Activated naive CD8-positive, alpha-beta T cell (primary cell): Measurements from ENCODE around the gene TTC16.

Source experiments
- H3K27ac Mint-ChIP-seq: one replicate; pipeline ENCODE4 v1.8.0; 2021; ENCODE audit warnings: mixed read lengths
- H3K27me3 Mint-ChIP-seq: one replicate; pipeline ENCODE4 v1.8.0; 2021; ENCODE audit warnings: mixed read lengths
- H3K36me3 Mint-ChIP-seq: one replicate; pipeline ENCODE4 v1.8.0; 2021; ENCODE audit warnings: mixed read lengths
- H3K4me1 Mint-ChIP-seq: one replicate; pipeline ENCODE4 v1.8.0; 2021; ENCODE audit warnings: low read depth, mixed read lengths
- H3K4me3 Mint-ChIP-seq: one replicate; pipeline ENCODE4 v1.8.0; 2021; ENCODE audit warnings: mild to moderate bottlenecking, mixed read lengths
- H3K9me3 Mint-ChIP-seq: one replicate; pipeline ENCODE4 v1.8.0; 2021; ENCODE audit warnings: low read depth, mixed read lengths

TTC16 gene, protein sequence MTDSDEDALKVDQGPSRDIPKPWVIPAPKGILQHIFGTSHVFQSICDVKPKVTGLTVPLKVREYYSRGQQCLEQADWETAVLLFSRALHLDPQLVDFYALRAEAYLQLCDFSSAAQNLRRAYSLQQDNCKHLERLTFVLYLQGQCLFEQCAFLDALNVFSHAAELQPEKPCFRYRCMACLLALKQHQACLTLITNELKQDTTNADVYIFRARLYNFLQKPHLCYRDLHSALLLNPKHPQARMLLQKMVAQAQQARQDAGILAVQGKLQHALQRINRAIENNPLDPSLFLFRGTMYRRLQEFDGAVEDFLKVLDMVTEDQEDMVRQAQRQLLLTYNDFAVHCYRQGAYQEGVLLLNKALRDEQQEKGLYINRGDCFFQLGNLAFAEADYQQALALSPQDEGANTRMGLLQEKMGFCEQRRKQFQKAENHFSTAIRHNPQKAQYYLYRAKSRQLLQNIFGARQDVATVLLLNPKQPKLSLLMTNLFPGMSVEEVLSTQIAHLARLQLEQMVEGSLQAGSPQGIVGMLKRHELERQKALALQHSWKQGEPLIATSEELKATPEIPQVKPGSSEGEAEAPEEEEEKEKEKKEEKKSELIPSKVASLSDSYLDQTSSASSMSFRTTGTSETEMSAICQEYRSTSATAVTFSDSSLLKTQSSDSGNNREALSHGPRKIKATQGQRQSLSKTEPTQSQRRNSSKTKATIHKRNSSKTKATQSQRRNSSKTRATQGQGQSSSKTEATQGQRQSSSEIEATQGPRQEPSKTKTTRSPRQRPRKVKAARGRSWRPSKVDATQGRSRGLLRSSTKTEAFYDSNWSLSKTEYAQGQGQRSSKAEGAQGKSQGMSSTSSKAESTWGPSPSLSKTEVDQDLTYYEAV

DNA sequence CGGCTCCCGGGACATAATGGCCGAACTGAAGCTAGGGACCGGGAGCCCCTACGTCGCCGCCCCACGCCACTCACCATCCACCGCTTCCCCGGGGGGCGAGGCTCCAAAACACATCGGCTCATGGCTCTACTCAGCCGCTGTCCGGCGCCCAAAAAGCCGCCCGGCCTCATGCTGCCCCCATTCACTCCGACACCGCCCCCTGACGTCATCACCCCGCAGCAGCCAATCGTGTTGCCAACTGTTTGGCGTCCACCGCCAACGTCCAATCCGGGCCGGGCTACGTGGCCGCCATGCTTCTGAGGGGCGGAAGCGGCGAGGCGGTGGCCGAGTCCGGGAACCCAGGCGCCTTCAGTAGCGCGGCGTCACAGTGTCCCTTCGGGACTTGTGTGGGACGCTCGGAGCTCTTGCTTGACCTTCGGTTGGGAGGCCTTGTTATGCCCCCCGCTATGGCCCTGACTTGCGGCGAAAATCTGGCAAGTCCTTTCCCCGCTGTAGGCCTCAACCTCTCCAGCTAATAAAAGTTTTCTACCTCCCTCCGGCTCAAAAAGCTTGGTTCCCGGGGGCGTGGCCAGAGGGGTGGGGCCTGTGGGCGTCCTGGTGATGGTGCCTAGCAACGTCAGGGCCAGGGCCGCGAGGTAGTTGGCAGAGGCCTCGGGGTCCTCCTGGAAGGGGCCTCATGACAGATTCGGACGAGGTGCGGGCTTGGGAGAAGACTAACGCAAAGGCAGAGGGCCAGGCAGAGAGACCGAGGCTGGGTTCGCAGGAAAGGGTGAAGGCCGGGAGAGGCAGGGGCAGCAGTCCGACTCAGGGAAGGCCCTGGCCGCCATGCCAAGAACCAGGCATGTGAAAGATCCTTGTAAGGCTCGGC is at the start of gene TTC16, which contains the start of gene PTRH1:
TSS of gene TTC16 (plus strand) at position 610 of the 868 bp plus-strand sequence. CDS start at position 677, 67 bp downstream.
TSS of gene PTRH1 (minus strand) at position 194 of the 868 bp plus-strand sequence. CDS start at position 170, 24 bp downstream.
- H3K9me3 Mint-ChIP-seq, result no peaks in the 10 kb centered on the region
- no peaks in the 10 kb centered on the region for H3K27me3 Mint-ChIP-seq
- H3K36me3 Mint-ChIP-seq, result no peaks in the 10 kb centered on the region
- H3K27ac Mint-ChIP-seq, result peak within 1 kb of the TSS; percentile 98
- H3K4me3 Mint-ChIP-seq, result peak within 1 kb of the TSS; percentile 100
- H3K4me1 Mint-ChIP-seq, result peaks cover 42% of the 10 kb centered on the region

DNA sequence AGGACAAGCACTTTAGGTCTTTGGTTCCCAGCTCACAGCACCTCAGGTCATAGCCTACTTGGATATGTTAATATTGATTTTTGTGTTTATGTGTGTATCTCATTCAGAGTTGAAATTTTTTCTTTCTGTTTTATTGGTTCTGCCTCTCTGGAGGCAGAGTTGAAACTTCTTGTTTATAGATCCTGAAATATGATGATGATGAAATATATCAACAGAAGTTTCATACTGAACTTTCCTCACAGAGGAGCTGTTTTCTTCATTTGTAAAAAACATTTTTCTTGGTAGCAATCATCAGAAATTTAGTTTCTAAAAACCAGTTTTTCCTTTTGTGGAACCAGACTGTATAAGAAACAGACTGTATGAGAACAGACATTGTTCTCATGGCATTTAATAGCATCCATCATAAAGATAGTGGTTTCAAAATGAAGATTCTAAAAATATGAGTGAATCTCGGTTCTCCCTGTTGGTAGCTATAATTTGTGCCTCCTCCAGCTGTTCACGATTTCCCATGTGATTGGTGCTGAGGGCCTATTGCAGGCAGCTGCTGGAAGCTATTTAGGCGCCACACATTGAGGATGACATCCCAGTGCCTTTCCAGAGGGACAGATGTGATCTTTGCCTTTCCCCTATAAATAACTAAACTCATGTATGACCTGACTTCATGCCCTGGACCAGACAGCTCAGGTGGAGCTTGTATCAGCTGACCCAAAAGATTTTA is 48.6 kb upstream of the TTC16 start:
- no peaks in the 10 kb centered on the region for H3K4me1 Mint-ChIP-seq

DNA sequence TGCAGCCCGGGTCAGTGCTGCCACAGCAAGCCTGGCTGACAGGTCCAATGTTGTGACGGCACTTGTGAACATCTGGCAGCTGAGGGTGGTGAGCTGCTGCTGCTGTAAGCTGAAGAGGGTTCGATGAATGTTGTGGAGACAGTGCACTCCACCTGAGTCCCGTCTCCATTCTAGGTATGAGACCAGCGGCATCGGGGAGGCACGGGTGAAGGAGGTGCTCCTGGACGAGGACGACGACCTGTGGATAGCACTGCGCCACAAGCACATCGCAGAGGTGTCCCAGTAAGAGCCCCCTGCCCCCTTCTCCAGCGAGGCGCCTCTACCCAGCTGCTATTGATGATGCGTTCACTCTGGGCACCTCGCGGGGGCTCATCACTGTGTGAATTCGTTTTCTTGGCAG is 48.0 kb upstream of the TTC16 start:
- Mint-ChIP-seq H3K27me3 (no peaks in the 10 kb centered on the region), H3K36me3 (peaks cover 7% of the 10 kb centered on the region), H3K4me1 (no peaks in the 10 kb centered on the region), H3K9me3 (no peaks in the 10 kb centered on the region), H3K27ac (peak overlapping the region; percentile 16), H3K4me3 (no peak overlapping the region)

More for the DNA sequence above, 48.6 kb upstream of the TTC16 start:
- Mint-ChIP-seq H3K9me3 (no peaks in the 10 kb centered on the region), H3K27ac (peak overlapping the region; percentile 16), H3K36me3 (peaks cover 10% of the 10 kb centered on the region), H3K27me3 (no peaks in the 10 kb centered on the region), H3K4me3 (no peak overlapping the region)

DNA sequence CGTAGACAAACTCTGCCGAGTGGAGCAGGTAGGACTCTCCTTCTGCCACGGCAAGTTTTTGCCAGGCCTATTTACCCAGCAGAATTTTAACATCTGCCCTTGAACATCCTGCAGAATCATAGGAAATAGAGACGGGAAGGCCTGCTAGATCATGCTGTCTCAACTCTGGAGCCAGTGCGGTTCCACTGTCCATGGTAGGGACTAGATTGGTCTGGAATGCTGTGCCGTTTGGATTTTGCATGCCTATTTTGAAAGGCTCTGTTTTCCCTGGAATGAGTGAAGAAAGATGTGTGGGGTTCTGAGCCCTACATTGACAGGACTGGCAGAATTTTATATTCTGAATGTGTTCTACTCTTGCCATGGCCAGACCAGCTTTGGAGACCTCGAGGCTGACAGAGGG is 42.6 kb upstream of the TTC16 start:
- Mint-ChIP-seq H3K36me3 (peaks cover 8% of the 10 kb centered on the region), H3K4me3 (no peak overlapping the region), H3K27ac (no peak overlapping the region), H3K9me3 (no peaks in the 10 kb centered on the region), H3K4me1 (no peaks in the 10 kb centered on the region), H3K27me3 (no peaks in the 10 kb centered on the region)

DNA sequence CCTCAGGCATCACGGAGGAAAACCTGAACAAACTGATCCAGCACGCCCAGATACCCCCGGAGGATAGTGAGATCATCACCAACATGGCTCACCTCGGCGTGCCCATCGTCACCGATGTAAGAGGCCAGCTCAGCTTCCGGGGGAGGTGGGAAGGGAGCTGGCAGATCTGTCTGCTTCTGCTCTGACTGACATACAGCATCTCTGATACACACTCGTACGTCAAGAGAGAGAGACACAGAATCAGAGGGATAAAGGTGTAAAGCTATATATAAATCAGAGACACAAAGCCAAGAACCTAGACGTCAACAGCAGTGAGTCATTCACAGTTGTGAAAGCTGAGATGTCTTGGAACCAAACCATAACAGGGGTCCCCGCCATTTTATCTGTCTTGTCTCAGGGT is 39.2 kb upstream of the TTC16 start:
- no peak overlapping the region for H3K4me3 Mint-ChIP-seq
- no peaks in the 10 kb centered on the region for H3K27me3 Mint-ChIP-seq
- no peaks in the 10 kb centered on the region for H3K4me1 Mint-ChIP-seq
- H3K36me3 Mint-ChIP-seq, result peaks cover 6% of the 10 kb centered on the region
- H3K27ac Mint-ChIP-seq, result no peak overlapping the region
- H3K9me3 Mint-ChIP-seq, result no peaks in the 10 kb centered on the region

DNA sequence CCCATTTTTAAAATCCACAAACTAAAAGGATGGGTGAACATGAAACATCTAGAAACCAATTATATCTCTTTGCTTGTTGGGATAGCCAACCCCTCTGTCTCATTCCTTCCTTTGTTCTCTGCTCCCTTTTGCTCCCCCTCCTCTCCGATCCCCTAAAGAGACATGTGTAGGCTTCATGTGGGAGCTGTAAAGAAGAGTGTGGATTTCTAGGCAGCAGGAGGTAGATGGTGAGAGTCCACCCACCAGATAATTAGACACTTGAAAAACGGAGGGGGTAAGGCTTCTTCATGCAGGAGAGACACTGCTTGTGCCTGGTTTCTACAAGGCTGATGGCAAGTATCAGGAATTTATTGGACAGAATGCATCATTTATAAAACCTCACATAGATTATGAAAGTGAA is 36.4 kb upstream of the TTC16 start:
- no peaks in the 10 kb centered on the region for H3K9me3 Mint-ChIP-seq
- no peak overlapping the region for H3K4me3 Mint-ChIP-seq
- no peak overlapping the region for H3K27ac Mint-ChIP-seq
- H3K27me3 Mint-ChIP-seq, result no peaks in the 10 kb centered on the region
- H3K36me3 Mint-ChIP-seq, result peaks cover 4% of the 10 kb centered on the region
- H3K4me1 Mint-ChIP-seq, result no peaks in the 10 kb centered on the region

DNA sequence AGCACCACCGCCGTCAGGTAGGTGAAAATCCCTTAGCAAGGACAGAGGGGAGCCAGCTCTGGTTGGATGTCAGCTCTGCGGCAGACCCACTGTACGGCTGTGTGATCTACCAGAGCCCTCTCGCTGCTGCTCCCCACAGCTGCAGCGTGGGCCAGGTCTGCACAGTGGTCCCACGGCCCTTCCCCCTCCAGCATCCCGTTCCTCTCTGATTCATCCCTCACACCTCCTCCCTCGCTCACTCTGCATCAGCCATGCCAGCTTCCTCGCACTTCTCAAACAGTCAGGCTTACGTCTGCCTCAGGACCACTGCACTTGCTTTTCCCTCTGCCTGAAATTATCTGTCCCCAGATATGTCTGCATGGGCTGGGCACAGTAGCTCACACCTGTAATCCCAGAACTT is 35.7 kb upstream of the TTC16 start:
- H3K9me3 Mint-ChIP-seq, result no peaks in the 10 kb centered on the region
- no peak overlapping the region for H3K4me3 Mint-ChIP-seq
- no peaks in the 10 kb centered on the region for H3K4me1 Mint-ChIP-seq
- H3K27me3 Mint-ChIP-seq, result no peaks in the 10 kb centered on the region
- no peak overlapping the region for H3K27ac Mint-ChIP-seq
- peaks cover 4% of the 10 kb centered on the region for H3K36me3 Mint-ChIP-seq

DNA sequence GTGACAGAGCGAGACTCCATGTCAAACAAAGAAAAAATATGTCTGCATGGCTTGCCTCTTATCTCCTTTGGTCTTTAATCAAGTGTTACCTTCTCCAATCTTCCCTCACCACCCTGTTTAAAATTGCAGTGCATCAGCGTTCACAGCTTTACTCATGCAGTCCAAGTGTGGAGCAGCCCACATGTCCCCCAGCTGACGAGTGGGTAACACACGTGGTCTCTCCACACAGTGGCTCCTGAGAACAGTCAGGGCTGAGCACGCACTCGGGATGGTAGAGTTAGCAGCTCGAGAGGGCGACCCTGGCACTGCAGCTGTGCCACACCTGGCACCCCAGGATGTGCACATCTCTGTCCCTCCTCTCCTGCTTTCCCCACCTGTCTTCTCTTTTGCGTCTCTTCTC is 35.0 kb upstream of the TTC16 start:
- Mint-ChIP-seq H3K4me1 (no peaks in the 10 kb centered on the region), H3K27ac (no peak overlapping the region), H3K4me3 (no peak overlapping the region)

DNA sequence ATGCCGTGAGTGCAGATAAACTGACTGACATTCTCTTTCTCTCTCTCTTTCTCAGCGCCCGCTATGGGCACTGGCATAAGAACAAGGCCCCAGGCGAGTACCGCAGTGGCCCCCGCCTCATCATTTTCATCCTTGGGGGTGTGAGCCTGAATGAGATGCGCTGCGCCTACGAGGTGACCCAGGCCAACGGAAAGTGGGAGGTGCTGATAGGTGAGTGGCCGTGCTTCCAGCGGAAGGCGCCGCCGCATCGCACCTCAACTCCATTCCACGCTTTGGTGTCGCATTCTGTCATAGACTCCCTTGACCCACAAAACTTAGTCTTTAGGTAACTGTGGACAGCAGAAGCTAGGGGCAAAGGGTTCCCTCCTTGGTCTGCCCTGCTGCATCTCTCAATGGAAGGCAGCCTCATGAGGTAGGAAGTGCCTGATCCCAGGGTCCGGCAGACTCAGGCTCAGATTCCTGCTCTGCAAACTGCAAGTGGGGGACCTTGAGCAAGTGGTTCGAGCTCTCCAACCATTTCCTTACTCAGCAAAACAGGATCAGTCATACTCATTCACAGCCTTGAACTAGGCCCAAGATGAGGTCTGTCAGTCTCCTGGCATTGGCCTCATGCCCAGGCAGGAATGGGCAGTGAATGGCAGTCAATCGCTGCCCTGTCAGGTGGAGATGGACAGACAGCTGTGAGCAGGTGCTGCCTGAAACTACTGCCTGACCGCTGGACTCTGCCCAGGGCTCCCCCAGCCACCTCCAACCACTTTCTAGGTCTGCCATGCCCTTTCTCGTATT is 33.3 kb upstream of the TTC16 start:
- no peak overlapping the region for H3K27ac Mint-ChIP-seq
- no peaks in the 10 kb centered on the region for H3K9me3 Mint-ChIP-seq
- H3K36me3 Mint-ChIP-seq, result peaks cover 4% of the 10 kb centered on the region
- H3K4me3 Mint-ChIP-seq, result no peak overlapping the region
- no peaks in the 10 kb centered on the region for H3K4me1 Mint-ChIP-seq
- H3K27me3 Mint-ChIP-seq, result no peaks in the 10 kb centered on the region

More for the DNA sequence above, 35.0 kb upstream of the TTC16 start:
- peaks cover 4% of the 10 kb centered on the region for H3K36me3 Mint-ChIP-seq
- no peaks in the 10 kb centered on the region for H3K9me3 Mint-ChIP-seq
- H3K27me3 Mint-ChIP-seq, result no peaks in the 10 kb centered on the region

DNA sequence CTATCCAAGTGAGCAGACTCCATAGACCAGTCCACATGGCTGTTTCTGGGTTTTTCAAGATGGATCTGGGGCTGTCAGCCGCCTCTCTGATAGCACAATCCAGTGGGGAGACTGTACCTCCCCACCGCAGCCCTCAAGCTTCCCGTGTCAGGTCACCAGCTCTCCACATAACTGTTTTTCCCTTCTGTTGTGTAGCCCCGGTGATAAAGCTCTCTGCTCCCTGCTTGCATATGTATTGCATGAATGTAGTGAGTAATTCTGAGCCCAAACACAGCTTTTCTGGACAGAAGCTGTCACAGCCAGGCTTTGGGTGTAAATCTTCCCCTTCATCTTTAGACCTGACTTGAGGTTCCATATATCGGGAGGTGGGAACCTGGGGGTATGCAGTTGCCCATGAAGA is 32.2 kb upstream of the TTC16 start:
- H3K4me3 Mint-ChIP-seq, result no peak overlapping the region
- peaks cover 4% of the 10 kb centered on the region for H3K36me3 Mint-ChIP-seq
- H3K27ac Mint-ChIP-seq, result no peak overlapping the region
- no peaks in the 10 kb centered on the region for H3K27me3 Mint-ChIP-seq
- no peaks in the 10 kb centered on the region for H3K4me1 Mint-ChIP-seq
- H3K9me3 Mint-ChIP-seq, result no peaks in the 10 kb centered on the region

DNA sequence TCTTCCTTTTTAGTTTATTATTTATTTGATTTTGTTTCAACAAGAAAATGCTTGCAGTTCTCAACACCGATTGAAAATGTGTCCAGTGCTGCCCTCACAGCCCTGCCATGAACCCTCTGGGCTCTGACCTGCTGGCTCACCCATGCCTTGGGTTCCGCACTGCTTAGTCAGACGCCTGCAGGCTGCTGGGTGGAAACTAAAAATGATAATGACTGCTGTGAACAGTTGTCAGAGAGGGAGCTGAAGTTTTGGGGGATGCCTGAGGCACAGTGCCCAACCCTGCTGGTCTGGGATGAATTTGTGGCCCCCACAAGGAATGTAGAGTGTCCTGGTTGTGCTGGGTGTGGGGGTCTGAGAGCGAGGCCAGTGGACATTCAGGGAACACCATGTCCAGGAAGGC is 31.3 kb upstream of the TTC16 start:
- Mint-ChIP-seq H3K4me1 (no peaks in the 10 kb centered on the region), H3K27ac (no peak overlapping the region), H3K36me3 (peaks cover 4% of the 10 kb centered on the region), H3K27me3 (no peaks in the 10 kb centered on the region), H3K9me3 (no peaks in the 10 kb centered on the region), H3K4me3 (no peak overlapping the region)

DNA sequence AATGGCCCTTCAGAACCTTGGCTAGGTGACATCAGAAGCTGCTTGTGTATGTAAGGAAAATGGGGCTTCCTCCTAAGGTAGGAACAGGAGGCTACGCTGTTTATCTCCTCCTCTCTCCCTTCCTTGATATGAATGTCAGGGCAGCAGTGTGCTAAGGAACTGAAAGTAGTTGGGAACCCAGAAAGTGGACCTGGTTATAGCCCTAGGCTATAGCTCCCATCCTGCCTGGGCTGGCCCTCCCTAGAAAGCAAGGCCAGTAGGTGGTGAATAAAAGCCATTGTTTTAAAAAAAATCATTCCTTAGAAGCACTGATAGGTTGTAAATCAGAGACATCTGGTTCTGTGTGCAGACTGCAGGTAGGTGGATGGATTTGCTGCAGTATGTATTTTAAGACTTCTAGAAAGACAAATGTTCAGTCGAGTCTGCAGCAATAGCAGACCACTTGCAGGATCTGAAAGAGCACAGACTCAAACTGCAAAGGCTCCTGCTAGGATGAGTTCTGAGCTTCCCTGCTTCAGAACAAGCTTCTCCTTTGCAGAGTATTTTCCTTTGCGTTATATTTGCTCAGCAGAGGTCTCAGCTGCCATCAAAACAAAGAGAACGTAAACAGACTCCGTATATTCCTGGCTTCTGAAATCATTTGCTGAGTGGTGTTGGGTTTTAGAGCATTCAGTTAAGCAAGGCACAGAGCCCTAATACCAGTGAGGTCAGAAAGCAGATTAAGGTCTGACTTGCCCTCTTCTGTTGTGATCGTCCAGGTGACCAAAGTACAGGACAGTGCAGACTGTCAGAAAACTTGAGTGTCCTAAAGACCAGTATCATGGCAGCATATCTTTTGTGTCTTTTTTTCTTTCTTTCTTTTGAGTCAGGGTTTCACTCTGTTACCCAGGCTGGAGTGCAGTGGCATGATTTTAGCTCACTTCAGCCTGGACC is 29.2 kb upstream of the TTC16 start:
- H3K4me3 Mint-ChIP-seq, result no peak overlapping the region
- H3K27me3 Mint-ChIP-seq, result no peaks in the 10 kb centered on the region
- no peaks in the 10 kb centered on the region for H3K9me3 Mint-ChIP-seq
- H3K27ac Mint-ChIP-seq, result no peak overlapping the region
- peaks cover 7% of the 10 kb centered on the region for H3K36me3 Mint-ChIP-seq
- no peaks in the 10 kb centered on the region for H3K4me1 Mint-ChIP-seq
